Stimulated activated CD8-positive, alpha-beta memory T cell treated with anti-CD3 and anti-CD28 coated beads, Interleukin-7, amount 100 ng/mL, for 4 hours (primary cell): ENCODE results near the gene ZNF382.

Experiments used
- DNase-seq, 2 donors: peaks; one replicate each; pipeline ENCODE4 v3.0.0-alpha.2; 2020; ENCODE audit warnings: low read depth in 2 of 2

Gene ZNF382

DNA sequence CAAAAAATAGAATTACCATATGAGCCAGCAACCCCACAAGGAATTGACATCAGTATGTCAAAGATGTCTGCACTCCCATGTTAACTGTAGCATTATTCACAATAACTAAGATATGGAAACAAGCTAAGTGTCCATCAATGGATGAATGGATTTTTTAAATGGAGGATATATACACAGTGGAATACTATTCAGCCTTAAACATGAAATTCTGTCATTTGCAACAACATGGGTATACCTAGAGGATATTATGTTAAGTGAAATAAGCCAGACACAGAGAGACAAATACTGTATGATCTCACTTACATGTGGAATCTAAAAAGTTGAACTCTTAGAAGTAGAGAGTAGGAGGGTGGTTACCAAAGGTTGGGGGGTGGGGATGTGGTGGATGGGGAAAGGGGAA is 74.3 kb downstream of the ZNF382 start:
- no peak for DNase-seq
